HCT116 (cell line): ENCODE measurements around the gene KIF14. TPM values are rescaled to one million over a fixed set of nuclear protein-coding genes. Genes with fewer than 3 reads are reported as not detected.

ENCODE experiments used
- ATAC-seq: fragments of 200-7000 bp; cut with Tn5 transposase; 2 replicates; pipeline ENCODE4 v1.9.1; 2020; ENCODE audit warnings: mild to moderate bottlenecking, moderate library complexity
- BruUV-seq: library from RNA; stranded (reverse); fragments of 400-500 nt; replicated peaks from 2 replicates; lab custom pipeline; 2021; lab: Mats Ljungman, UMichigan
- CTCF ChIA-PET: fragments of 300-600 bp; sonication (Branson Sonifier 250); formaldehyde crosslinking; loops from one replicate; lab custom pipeline; 2021; ENCODE audit warnings: antibody characterized with exemption; lab: Charles Lee
- POLR2A ChIA-PET: fragments of 300-600, 350-600 bp; sonication (Branson Sonifier 250); formaldehyde crosslinking; loops from one replicate; lab custom pipeline; 2021; ENCODE audit warnings: antibody characterized with exemption; lab: Charles Lee
- RAD21 ChIA-PET, 2 experiments: fragments of 300-600 bp; sonication (Branson Sonifier 250); formaldehyde crosslinking; loops; one replicate each; lab custom pipeline; 2023; ENCODE audit warnings: low total read pairs in 2 of 2; ENCODE audit not compliant: uncharacterized antibody in 2 of 2, unreplicated experiment in 2 of 2, low non-redundant PET in 1 of 2; lab: Charles Lee
- DNase-seq: peaks from one replicate; pipeline ENCODE4 v3.0.0-alpha.2; 2010; ENCODE audit warnings: low read depth, low spot score
- H2AFZ ChIP-seq: fragments of 200-600 bp; shearing (Covaris generic), sonication (generic); 2 replicates; pipeline ENCODE4 v1.6.1; 2017; ENCODE audit warnings: low read depth, mixed run types, mixed read lengths, antibody characterized with exemption, low read length; ENCODE audit not compliant: poor library complexity, severe bottlenecking
- H3K27ac ChIP-seq: 2 replicates; pipeline ENCODE4 v1.5.1; 2012; ENCODE audit warnings: low read depth, low read length
- H3K27me3 ChIP-seq: fragments of 200-600 bp; sonication (generic); 2 replicates; pipeline ENCODE4 v1.6.1; 2016; ENCODE audit warnings: mixed run types, low read length, mixed read lengths; ENCODE audit not compliant: insufficient read depth
- H3K36me3 ChIP-seq, 2 experiments: fragments of 200-500 bp in 1 of 2; fragments of 200-600 bp in 1 of 2; sonication (Bioruptor generic) in 1 of 2; sonication (generic) in 1 of 2; 2 replicates each; pipeline versions ENCODE4 v1.5.1 to v1.6.1; 2014 to 2016; ENCODE audit warnings: low read length in 2 of 2, inconsistent platforms in 1 of 2, mixed read lengths in 1 of 2, mixed run types in 1 of 2; ENCODE audit not compliant: insufficient read depth in 2 of 2, control insufficient read depth in 1 of 2
- H3K4me1 ChIP-seq, 2 experiments: fragments of 200-600 bp in 1 of 2; sonication (generic) in 1 of 2; 2 replicates each; pipeline versions ENCODE4 v1.5.1 to v1.6.1; 2012 to 2017; ENCODE audit warnings: low read length in 2 of 2, inconsistent platforms in 1 of 2, mild to moderate bottlenecking in 1 of 2, mixed read lengths in 1 of 2, mixed run types in 1 of 2, moderate library complexity in 1 of 2; ENCODE audit not compliant: insufficient read depth in 2 of 2, control insufficient read depth in 1 of 2
- H3K4me2 ChIP-seq: fragments of 200-600 bp; sonication (generic); 2 replicates; pipeline ENCODE4 v1.6.1; 2017; ENCODE audit warnings: mixed run types, low read length, mixed read lengths
- H3K4me3 ChIP-seq, 2 experiments: fragments of 200-600 bp in 1 of 2; sonication (generic) in 1 of 2; replicated peaks in 1 of 2; 2 replicates each; pipeline ENCODE4 v1.5.1; 2011 to 2016; ENCODE audit warnings: low read length in 2 of 2, control low read depth in 1 of 2, low read depth in 1 of 2, mild to moderate bottlenecking in 1 of 2, mixed read lengths in 1 of 2, mixed run types in 1 of 2
- H3K79me2 ChIP-seq: fragments of 200-600 bp; sonication (generic); 2 replicates; pipeline ENCODE4 v1.6.1; 2017; ENCODE audit warnings: mild to moderate bottlenecking, mixed run types, low read length, moderate library complexity, mixed read lengths; ENCODE audit not compliant: insufficient read depth
- H3K9ac ChIP-seq: fragments of 200-600 bp; sonication (generic); 2 replicates; pipeline ENCODE4 v1.6.1; 2016; ENCODE audit warnings: low read length, mixed read lengths
- H3K9me2 ChIP-seq: fragments of 200-600 bp; sonication (generic), shearing (Covaris generic); 2 replicates; pipeline ENCODE4 v1.6.1; 2017; ENCODE audit warnings: mixed run types, mild to moderate bottlenecking, moderate library complexity; ENCODE audit not compliant: insufficient read depth
- H3K9me3 ChIP-seq, 2 experiments: fragments of 200-500 bp in 1 of 2; fragments of 200-600 bp in 1 of 2; sonication (Bioruptor generic) in 1 of 2; sonication (generic) in 1 of 2; 2 replicates each; pipeline ENCODE4 v1.6.1; 2014 to 2017; ENCODE audit warnings: low read length in 2 of 2, mixed read lengths in 2 of 2, inconsistent platforms in 1 of 2, low read depth in 1 of 2, mild to moderate bottlenecking in 1 of 2, mixed run types in 1 of 2, moderate library complexity in 1 of 2; ENCODE audit not compliant: control insufficient read depth in 1 of 2, insufficient read depth in 1 of 2
- H4K20me1 ChIP-seq: fragments of 200-600 bp; sonication (generic), shearing (Covaris generic); 2 replicates; pipeline ENCODE4 v1.6.1; 2017; ENCODE audit warnings: mixed run types, mild to moderate bottlenecking, moderate library complexity; ENCODE audit not compliant: insufficient read depth
- CEBPB ChIP-seq: IDR thresholded peaks from 2 replicates; pipeline ENCODE4 v1.6.1; 2012; ENCODE audit warnings: low read depth
- CTCF ChIP-seq, 3 experiments: fragments of 200-600 bp in 1 of 3; sonication (generic) in 1 of 3; IDR thresholded peaks in 2 of 3; conservative IDR thresholded peaks in 1 of 3; 2 replicates each; pipeline ENCODE4 v1.5.1; 2012 to 2017; ENCODE audit warnings: low read depth in 2 of 3, low read length in 2 of 3, antibody characterized with exemption in 1 of 3, borderline replicate concordance in 1 of 3, control low read depth in 1 of 3, mild to moderate bottlenecking in 1 of 3, mixed read lengths in 1 of 3, mixed run types in 1 of 3, moderate library complexity in 1 of 3; ENCODE audit not compliant: insufficient read depth in 1 of 3
- EGR1 ChIP-seq: IDR thresholded peaks from 2 replicates; pipeline ENCODE4 v1.6.1; 2012; ENCODE audit warnings: low read depth
- ELF1 ChIP-seq: IDR thresholded peaks from 2 replicates; pipeline ENCODE4 v1.6.1; 2012; ENCODE audit warnings: low read depth, borderline replicate concordance
- EZH2phosphoT487 ChIP-seq: fragments of 200-600 bp; IDR thresholded peaks from 2 replicates; pipeline ENCODE4 v1.6.1; 2018; ENCODE audit warnings: antibody characterized with exemption, borderline replicate concordance
- FOSL1 ChIP-seq: IDR thresholded peaks from 2 replicates; pipeline ENCODE4 v1.6.1; 2012; ENCODE audit warnings: low read depth
- JUND ChIP-seq: IDR thresholded peaks from 2 replicates; pipeline ENCODE4 v1.6.1; 2012
- MAX ChIP-seq: IDR thresholded peaks from 2 replicates; pipeline ENCODE4 v1.6.1; 2012
- POLR2AphosphoS5 ChIP-seq: IDR thresholded peaks from 2 replicates; pipeline ENCODE4 v1.6.1; 2011; ENCODE audit warnings: mild to moderate bottlenecking, low read depth, low read length, moderate library complexity
- RAD21 ChIP-seq: IDR thresholded peaks from 2 replicates; pipeline ENCODE4 v1.6.1; 2012; ENCODE audit warnings: low read depth, mild to moderate bottlenecking
- SIN3A ChIP-seq: IDR thresholded peaks from 2 replicates; pipeline ENCODE4 v1.6.1; 2012; ENCODE audit warnings: low read depth
- SP1 ChIP-seq: IDR thresholded peaks from 2 replicates; pipeline ENCODE4 v1.6.1; 2012; ENCODE audit warnings: low read depth
- TCF7L2 ChIP-seq: IDR thresholded peaks from 2 replicates; pipeline ENCODE4 v1.7.0; 2011; ENCODE audit warnings: borderline replicate concordance, inconsistent platforms; ENCODE audit not compliant: insufficient read depth, insufficient read length; ENCODE audit errors: extremely low read depth
- YY1 ChIP-seq: IDR thresholded peaks from 2 replicates; pipeline ENCODE4 v1.6.1; 2011; ENCODE audit warnings: low read length, low read depth, moderate library complexity, mild to moderate bottlenecking; ENCODE audit not compliant: insufficient replicate concordance; ENCODE audit errors: extremely low read depth
- ZFX ChIP-seq: fragments of 450-650 bp; IDR thresholded peaks from 2 replicates; pipeline ENCODE4 v1.6.1; 2017
- ZNF274 ChIP-seq: fragments of 200-500 bp; sonication (Bioruptor generic); IDR thresholded peaks from 2 replicates; pipeline ENCODE4 v1.6.1; 2014; ENCODE audit warnings: mild to moderate bottlenecking, low read depth, low read length, inconsistent platforms
- intact Hi-C: fragments of 100-400 bp; cut with micrococcal nuclease; formaldehyde crosslinking; loops from 2 replicates; pipeline ENCODE4 v1.10.0; 2022
- total RNA-seq: library from RNA; stranded (reverse); gene quantifications from one replicate; pipeline ENCODE4 v1.2.1, GENCODE V29; 2021; ENCODE audit not compliant: unreplicated experiment

The KIF14 gene
- total RNA-seq, 1 experiment from 2014 or later, result 21.8 TPM

DNA sequence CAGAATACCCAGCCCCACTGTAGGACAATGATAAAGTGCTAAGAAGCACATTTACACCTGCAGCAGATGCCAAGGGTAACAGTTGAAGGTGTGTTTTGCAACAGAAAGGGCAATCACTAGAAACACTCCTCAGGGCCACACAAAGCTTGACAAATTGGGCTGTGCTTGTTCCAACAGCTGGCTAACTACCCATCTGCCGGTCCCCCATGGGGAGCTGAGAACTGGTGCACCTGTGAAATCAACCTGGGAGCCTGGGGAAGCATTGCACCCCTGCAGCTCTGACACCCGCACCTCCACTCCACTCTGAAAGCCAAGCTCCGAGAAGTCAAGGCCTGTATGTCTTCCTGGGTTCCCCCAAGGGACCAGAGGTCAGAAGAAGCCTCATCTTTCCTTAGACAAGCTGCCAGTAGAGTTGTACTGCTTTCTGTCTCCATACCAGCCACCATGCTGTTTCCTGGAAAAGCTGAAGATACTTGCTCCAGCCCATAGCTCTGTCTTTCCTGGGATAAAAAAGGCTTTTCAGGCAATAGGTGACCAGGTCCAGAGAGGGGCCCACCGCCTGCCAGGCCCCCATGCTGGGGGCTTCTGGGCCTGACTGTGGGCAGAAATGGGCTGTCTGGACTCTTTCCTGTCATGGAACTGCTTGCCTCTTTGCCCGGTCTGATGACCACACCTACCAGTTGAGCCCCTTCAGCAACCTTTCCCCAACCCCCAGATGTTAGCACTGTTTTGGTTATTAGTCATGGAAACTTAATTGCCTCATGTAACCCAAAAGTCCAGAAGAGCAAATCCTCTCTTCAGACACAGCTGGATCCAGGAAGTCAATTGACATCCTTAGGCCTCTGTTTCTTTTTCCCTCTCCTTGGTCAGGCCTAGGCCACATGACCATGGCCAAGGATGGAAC lies 93.6 kb downstream of the KIF14 start:
- H3K9me3 ChIP-seq, result no peaks in the 10 kb centered on the region
- H3K9me2 ChIP-seq, result no peaks in the 10 kb centered on the region
- intact Hi-C loops, result no loop called here
- H3K9ac ChIP-seq, result no peak overlapping the region
- no TSS peak for BruUV-seq
- TF ChIP-seq ZNF274 (no peak), RAD21 (no peak), JUND (no peak), SP1 (no peak), EGR1 (no peak), YY1 (no peak)
- H3K4me3 ChIP-seq, result no peak overlapping the region
- no peaks in the 10 kb centered on the region for H3K4me1 ChIP-seq
- H4K20me1 ChIP-seq, result no peaks in the 10 kb centered on the region
- no peak overlapping the region for H2AFZ ChIP-seq
- ChIA-PET RAD21 (no interaction called here), POLR2A (no interaction called here), CTCF (no interaction called here)
- DNase-seq (no peak), ATAC-seq (no peak)
- no peak overlapping the region for H3K4me2 ChIP-seq
- H3K36me3 ChIP-seq, result no peaks in the 10 kb centered on the region
- H3K79me2 ChIP-seq, result no peaks in the 10 kb centered on the region
- no peak overlapping the region for H3K27ac ChIP-seq
- no peaks in the 10 kb centered on the region for H3K27me3 ChIP-seq

DNA sequence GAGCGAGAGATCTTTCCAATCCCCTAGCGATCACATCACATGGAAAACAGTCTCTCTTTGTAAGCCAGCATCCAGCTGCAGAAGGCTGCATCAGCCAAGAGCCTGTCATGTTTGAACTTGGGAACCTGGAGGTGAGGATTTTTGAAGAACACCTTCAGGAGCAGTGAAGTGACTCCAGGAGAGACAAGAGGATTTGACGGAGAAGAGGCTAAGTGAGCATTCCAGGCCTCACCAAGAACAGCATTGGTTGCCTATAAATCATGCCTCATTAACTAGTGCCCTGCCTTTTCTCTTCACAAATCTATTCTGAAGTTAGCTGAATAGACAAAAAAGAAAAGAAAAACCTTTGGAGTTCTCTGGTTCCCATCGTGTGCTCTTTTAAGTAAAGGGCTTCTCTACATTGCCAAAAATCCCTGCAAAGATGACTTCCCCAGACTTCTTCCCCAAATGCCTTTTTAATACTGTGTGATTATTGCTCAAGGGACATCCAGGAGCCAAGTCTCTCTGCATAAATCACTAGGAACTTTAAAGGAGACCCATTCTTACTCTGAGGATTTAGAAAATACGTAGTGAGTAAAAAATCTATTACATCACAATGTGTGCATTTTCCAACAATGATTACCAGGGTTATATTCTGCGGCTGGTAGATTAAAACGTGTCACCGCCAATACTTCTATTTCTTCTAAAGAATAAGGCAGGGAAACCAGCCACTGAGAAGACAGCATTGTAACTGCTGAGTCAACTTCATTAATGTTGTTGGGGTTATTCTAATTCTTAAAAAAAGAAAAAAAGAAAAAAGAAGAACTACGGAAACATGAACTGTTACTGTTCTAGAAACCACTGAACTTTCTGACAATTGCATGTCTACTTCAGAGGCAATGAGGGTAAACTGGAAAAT lies 95.2 kb downstream of the KIF14 start:
- Histone ChIP-seq H3K79me2 (no peaks in the 10 kb centered on the region), H3K9me2 (no peaks in the 10 kb centered on the region), H3K4me1 (no peaks in the 10 kb centered on the region), H2AFZ (no peak overlapping the region), H3K9me3 (no peaks in the 10 kb centered on the region), H3K36me3 (no peaks in the 10 kb centered on the region), H3K9ac (no peak overlapping the region), H4K20me1 (no peaks in the 10 kb centered on the region), H3K4me2 (no peak overlapping the region), H3K27me3 (no peaks in the 10 kb centered on the region), H3K27ac (no peak overlapping the region), H3K4me3 (no peak overlapping the region)
- intact Hi-C loops, result no loop called here
- TF ChIP-seq CEBPB (no peak), TCF7L2 (no peak), EZH2phosphoT487 (no peak), MAX (no peak), ELF1 (no peak), ZFX (no peak), EGR1 (no peak), CTCF (IDR thresholded peaks at IDR 0.05 in 2 of 3, conservative IDR thresholded peaks at IDR 0.05 in 1 of 3; ENCODE audit: borderline replicate concordance in 1 of 3, insufficient read depth in 1 of 3, low read depth in 2 of 3, low read length in 2 of 3) (no peak), SIN3A (no peak), FOSL1 (no peak), SP1 (no peak), POLR2AphosphoS5 (no peak), YY1 (no peak)
- POLR2A ChIA-PET, result no interaction called here
- BruUV-seq, result no TSS peak
- DNase-seq (no peak), ATAC-seq (no peak)
- RAD21 ChIA-PET, result no interaction called here
- CTCF ChIA-PET, result no interaction called here
